GM12892 (cell line): ENCODE data around the gene ZNF423.

Experiments
- POLR2A ChIP-seq: IDR thresholded peaks from 2 replicates; pipeline ENCODE4 v1.6.1; 2011; ENCODE audit warnings: low read depth, low read length, control low read depth
- POLR2AphosphoS5 ChIP-seq: IDR thresholded peaks from 2 replicates; pipeline ENCODE4 v1.6.1; 2011; ENCODE audit warnings: low read depth, low read length, control low read depth
- TAF1 ChIP-seq: IDR thresholded peaks from 2 replicates; pipeline ENCODE4 v1.6.1; 2011; ENCODE audit warnings: low read depth, mild to moderate bottlenecking, control low read depth, low read length, borderline replicate concordance

DNA sequence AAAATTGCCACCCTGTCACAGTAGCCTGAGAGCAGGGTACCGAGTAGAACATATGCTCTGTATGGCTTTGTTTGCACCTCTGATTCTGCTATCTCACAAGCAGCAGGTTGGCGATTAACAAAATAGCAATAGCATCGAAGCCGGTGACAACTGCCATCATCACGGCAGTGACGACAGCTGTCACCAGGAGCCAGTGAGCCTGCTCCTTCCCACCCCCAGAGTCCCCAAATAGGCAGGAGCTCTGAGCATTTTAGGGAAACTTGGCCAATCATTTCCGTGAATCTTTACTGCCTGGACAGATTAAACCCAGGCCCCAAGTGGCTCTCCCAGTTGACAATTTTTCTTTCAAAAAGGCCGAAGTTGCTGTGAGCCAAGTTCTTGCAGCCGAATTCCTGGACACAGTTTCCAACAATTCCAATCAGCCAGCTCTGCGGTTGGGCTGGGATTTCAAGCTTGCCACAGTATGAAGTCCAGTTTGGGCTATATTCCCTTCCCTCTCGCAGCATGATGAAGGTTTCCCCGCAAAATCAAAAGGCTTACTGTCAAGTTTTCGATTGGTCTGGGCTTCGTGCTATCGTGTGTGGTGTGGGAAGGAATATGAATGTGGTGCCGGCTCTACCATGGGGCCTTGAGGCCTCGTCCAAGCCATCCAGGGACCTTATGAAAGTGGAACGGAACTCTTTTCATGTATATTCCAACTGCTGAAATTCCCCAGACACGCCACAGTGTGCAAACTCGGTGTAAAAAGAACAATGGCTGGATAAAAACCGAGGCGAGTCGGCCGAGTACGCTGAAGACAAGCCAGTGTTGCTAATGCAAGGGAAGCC, 295.7 kb downstream of the ZNF423 start:
- TF ChIP-seq TAF1 (no peak), POLR2A (no peak), POLR2AphosphoS5 (no peak)
